ENCODE data around the gene CDC25A. TPM values are rescaled to one million over a fixed set of nuclear protein-coding genes. Genes with fewer than 3 reads are reported as not detected.

CDC25A gene
- polyA plus RNA-seq, 1 donor from 2014 or later = not detected

GRCh38 chr3:48185129-48185528 is 3.1 kb downstream of the CDC25A start:
- Mint-ChIP-seq H3K4me3 (peak overlapping the region in 1 of 4 donors; percentile 67), H3K27ac (no peak overlapping the region), H3K36me3 (no peaks in the 10 kb centered on the region), H3K9me3 (no peaks in the 10 kb centered on the region), H3K4me1 (peaks cover 5 to 19% (median 12%) of the 10 kb centered on the region in 3 donors), H3K27me3 (peaks cover 10% of the 10 kb centered on the region)

GRCh38 chr3:48184299-48184698 is 3.9 kb downstream of the CDC25A start:
- Mint-ChIP-seq H3K4me3 (no peak overlapping the region), H3K4me1 (peaks cover 5 to 19% (median 12%) of the 10 kb centered on the region in 3 donors), H3K27ac (no peak overlapping the region), H3K9me3 (no peaks in the 10 kb centered on the region), H3K27me3 (peaks cover 10% of the 10 kb centered on the region), H3K36me3 (no peaks in the 10 kb centered on the region)

- Mint-ChIP-seq H3K4me3 (no peak overlapping the region), H3K27me3 (no peaks in the 10 kb centered on the region), H3K27ac (no peak overlapping the region), H3K4me1 (no peaks in the 10 kb centered on the region), H3K9me3 (no peaks in the 10 kb centered on the region), H3K36me3 (peaks cover 2% of the 10 kb centered on the region)
Measured at GRCh38 chr3:48180531-48181253, 7.5 kb downstream of the CDC25A start.

DNA sequence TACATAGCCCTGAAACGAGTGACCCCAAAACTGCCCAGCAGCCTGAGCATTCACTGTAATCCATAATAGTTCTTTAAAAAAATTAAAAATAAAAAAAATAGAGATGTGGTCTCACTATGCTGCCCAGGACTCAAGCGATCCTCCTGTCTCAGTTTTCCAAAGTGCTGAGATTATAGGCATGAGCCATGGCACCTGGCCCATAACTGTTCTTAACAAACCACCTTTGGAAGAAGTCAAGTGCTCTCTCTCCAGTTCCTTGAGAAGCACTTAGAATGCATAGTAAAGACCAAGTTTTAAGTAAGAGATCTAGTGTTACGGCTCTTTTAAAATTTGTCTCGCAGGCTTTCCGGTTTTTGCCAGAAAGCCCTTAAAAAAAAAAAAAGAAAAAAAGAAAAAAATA is 8.2 kb downstream of the CDC25A start:
- H3K27me3 Mint-ChIP-seq = no peaks in the 10 kb centered on the region
- H3K4me1 Mint-ChIP-seq = no peaks in the 10 kb centered on the region
- no peak overlapping the region for H3K4me3 Mint-ChIP-seq
- H3K36me3 Mint-ChIP-seq = peaks cover 2% of the 10 kb centered on the region
- H3K27ac Mint-ChIP-seq = no peak overlapping the region
- no peaks in the 10 kb centered on the region for H3K9me3 Mint-ChIP-seq

- Mint-ChIP-seq H3K27ac (no peak overlapping the region), H3K4me3 (no peak overlapping the region)
Measured at GRCh38 chr3:48178072-48178471, 10.1 kb downstream of the CDC25A start.

GRCh38 chr3:48157950-48158376 is 30.3 kb downstream of the CDC25A start:
- no peaks in the 10 kb centered on the region for H3K36me3 Mint-ChIP-seq
- peaks cover 2% of the 10 kb centered on the region for H3K27me3 Mint-ChIP-seq
- H3K9me3 Mint-ChIP-seq = no peaks in the 10 kb centered on the region
- H3K4me1 Mint-ChIP-seq = no peaks in the 10 kb centered on the region
- H3K4me3 Mint-ChIP-seq = no peak overlapping the region
- no peak overlapping the region for H3K27ac Mint-ChIP-seq

More at GRCh38 chr3:48178072-48178471, 10.1 kb downstream of the CDC25A start:
- peaks cover 2% of the 10 kb centered on the region for H3K36me3 Mint-ChIP-seq
- H3K4me1 Mint-ChIP-seq = no peaks in the 10 kb centered on the region
- H3K27me3 Mint-ChIP-seq = no peaks in the 10 kb centered on the region
- no peaks in the 10 kb centered on the region for H3K9me3 Mint-ChIP-seq

DNA sequence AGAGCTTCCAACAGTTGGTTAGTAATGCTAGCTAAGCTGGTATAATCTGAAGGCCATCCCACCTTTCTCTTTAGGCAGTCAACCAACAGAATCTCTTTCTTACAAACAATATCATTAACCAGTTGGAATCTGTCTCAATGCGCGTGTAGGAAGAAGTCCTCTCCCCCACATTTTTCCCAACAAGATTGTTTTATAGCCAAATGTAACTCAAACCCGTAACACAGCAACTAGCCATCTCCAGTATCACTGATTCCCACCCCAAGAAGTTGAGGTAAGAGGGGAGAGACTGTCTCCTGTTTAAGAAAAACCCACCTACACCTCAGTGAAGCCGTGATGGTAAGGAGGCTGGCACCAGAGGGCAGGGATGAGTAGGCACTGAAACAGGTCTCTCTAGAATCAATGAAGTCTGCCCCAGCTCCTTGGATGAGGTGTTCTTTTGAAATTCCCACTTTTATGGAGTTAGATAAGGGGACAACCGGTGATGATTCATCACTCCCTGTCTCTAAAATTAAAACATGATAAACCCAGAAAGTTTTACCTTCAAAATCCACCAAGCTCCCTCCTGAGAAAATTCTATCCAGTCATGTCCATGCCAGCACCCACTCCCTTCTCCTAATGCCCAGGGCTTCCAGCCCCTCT is 30.9 kb downstream of the CDC25A start:
- H3K4me3 Mint-ChIP-seq = no peak overlapping the region
- H3K27me3 Mint-ChIP-seq = peaks cover 2% of the 10 kb centered on the region
- no peaks in the 10 kb centered on the region for H3K9me3 Mint-ChIP-seq
- no peaks in the 10 kb centered on the region for H3K36me3 Mint-ChIP-seq
- peaks cover 0 to under 1% (median 0%) of the 10 kb centered on the region in 3 donors for H3K4me1 Mint-ChIP-seq
- H3K27ac Mint-ChIP-seq = no peak overlapping the region

- H3K27ac Mint-ChIP-seq = no peak overlapping the region
- H3K36me3 Mint-ChIP-seq = no peaks in the 10 kb centered on the region
- peaks cover 2% of the 10 kb centered on the region for H3K27me3 Mint-ChIP-seq
- no peak overlapping the region for H3K4me3 Mint-ChIP-seq
- no peaks in the 10 kb centered on the region for H3K9me3 Mint-ChIP-seq
- H3K4me1 Mint-ChIP-seq = peaks cover 0 to 7% (median 2%) of the 10 kb centered on the region in 3 donors
Measured at GRCh38 chr3:48156163-48156562, 32.1 kb downstream of the CDC25A start.

DNA sequence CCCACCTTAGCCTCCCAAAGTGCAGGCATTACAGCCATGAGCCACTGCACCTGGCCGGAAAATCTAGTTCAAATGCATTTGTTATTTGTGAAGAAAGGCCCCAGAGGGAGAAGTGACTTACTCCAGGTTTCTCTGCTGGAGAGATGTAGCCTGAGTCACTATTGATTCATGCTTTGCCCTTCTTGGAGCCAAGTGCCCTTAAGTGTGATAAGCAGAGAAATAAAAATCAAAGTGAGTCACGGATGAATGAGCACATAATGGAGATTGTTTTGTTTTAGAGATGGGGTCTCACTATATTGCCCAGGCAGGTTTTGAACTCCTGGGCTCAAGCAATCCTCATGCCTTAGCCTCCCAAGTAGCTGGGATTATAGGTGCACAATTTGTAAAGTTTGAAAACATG is 33.1 kb downstream of the CDC25A start:
- H3K36me3 Mint-ChIP-seq = no peaks in the 10 kb centered on the region
- H3K4me1 Mint-ChIP-seq = peaks cover 0 to 9% (median 4%) of the 10 kb centered on the region in 3 donors
- H3K27ac Mint-ChIP-seq = no peak overlapping the region
- no peak overlapping the region for H3K4me3 Mint-ChIP-seq
- H3K9me3 Mint-ChIP-seq = no peaks in the 10 kb centered on the region
- H3K27me3 Mint-ChIP-seq = peaks cover 2% of the 10 kb centered on the region

DNA sequence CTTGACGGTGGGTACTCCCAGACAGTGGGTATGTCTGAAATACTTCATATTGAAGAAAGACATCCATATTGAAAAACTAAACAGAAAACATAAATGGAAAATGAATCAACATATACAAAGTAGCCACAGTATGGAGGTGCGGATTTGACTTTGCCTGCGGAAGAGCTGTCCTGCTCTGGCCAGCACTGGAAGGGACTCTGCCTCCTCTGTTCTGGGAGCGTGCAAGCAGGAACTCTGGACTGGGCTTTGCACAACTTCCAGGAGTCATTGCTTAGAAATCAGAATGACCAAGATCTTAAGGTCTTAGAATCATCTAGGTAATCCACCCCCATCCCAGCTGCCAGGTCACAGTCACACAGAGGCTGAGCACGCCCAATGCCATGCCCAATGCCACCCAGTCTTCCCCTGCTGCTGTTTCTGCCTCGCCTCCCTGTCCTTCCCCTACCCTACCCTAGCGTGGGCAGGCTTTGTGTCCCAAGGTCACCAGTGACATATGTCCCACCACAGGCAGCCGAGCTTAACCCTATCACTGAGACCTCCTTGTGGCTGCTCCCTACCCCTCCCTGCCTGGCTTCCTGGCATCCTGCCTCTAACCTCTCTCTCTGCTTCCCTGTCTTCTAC is 36.3 kb downstream of the CDC25A start:
- Mint-ChIP-seq H3K27ac (peak overlapping the region in 1 of 3 donors; percentile 55), H3K27me3 (peaks cover 2% of the 10 kb centered on the region), H3K36me3 (peaks cover 1% of the 10 kb centered on the region), H3K9me3 (no peaks in the 10 kb centered on the region), H3K4me3 (no peak overlapping the region), H3K4me1 (peaks cover 0 to 9% (median 4%) of the 10 kb centered on the region in 3 donors)

DNA sequence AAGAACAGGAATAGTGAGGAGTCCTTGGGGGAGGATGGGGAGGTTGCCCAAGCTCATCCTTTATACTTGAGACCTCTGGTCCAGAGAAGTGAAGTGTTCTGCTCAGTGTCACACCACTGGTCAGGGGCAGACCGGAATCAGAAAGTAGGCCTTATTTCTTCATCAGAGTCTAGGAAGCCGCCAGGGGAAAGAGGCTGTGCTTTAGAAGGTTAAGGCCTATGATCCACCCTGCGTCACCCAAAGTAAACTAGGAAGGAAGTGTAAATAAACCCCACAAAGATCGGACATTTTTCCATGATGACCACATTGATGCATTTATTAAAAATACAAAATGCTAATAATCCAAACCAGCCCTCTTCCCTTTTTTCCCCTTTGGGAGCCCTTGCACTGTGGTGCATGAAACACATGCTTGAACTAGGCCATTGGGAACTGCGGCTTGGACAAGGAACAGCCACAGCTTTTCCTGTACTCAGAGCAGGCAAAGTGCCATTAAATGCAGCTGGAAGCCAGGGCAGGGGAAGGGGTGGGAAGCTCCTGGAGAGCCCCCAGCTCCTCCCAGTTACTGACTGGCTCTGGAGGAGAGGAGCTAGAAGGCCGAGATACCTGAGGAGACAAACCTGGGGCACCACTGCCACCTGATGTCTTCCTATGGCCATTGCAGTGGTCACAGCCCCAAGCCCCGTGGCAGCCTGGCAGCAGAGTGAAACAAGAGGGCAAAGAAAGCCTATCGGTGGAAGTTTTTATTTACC is 37.0 kb downstream of the CDC25A start:
- H3K27me3 Mint-ChIP-seq = peaks cover 3% of the 10 kb centered on the region
- H3K27ac Mint-ChIP-seq = no peak overlapping the region
- no peaks in the 10 kb centered on the region for H3K9me3 Mint-ChIP-seq
- peak overlapping the region in 1 of 4 donors; percentile 81 for H3K4me3 Mint-ChIP-seq
- peaks cover 1% of the 10 kb centered on the region for H3K36me3 Mint-ChIP-seq
- peaks cover 0 to 9% (median 4%) of the 10 kb centered on the region in 3 donors for H3K4me1 Mint-ChIP-seq

DNA sequence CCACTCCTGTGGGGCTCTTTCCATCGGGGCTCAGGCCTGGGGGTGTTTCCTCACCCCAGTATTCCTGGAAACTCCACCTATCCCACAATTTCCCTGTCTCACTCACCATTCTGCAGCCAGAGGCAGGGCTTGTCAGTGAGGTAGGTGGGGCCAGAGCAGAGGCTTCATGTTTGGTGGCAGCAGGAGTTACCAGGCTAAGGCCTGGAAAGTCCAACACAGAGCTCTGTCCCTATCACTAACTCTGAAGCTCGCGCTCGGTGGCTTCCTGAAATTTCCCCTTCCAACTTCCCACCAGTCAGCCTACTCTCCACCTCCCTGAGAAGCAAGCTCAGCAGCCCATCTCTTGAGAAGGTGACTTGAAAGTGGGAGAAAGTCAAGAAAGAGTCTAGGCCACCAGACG is 44.2 kb downstream of the CDC25A start:
- no peaks in the 10 kb centered on the region for H3K9me3 Mint-ChIP-seq
- peaks cover 0 to 4% (median 1%) of the 10 kb centered on the region in 3 donors for H3K4me1 Mint-ChIP-seq
- peaks cover 1% of the 10 kb centered on the region for H3K36me3 Mint-ChIP-seq
- H3K27ac Mint-ChIP-seq = no peak overlapping the region
- H3K4me3 Mint-ChIP-seq = no peak overlapping the region
- peaks cover 4% of the 10 kb centered on the region for H3K27me3 Mint-ChIP-seq

GRCh38 chr3:48143567-48143966 is 44.6 kb downstream of the CDC25A start:
- Mint-ChIP-seq H3K4me1 (peaks cover 0 to 4% (median 1%) of the 10 kb centered on the region in 3 donors), H3K9me3 (no peaks in the 10 kb centered on the region), H3K36me3 (peaks cover 1% of the 10 kb centered on the region), H3K4me3 (no peak overlapping the region), H3K27me3 (peaks cover 4% of the 10 kb centered on the region), H3K27ac (no peak overlapping the region)

DNA sequence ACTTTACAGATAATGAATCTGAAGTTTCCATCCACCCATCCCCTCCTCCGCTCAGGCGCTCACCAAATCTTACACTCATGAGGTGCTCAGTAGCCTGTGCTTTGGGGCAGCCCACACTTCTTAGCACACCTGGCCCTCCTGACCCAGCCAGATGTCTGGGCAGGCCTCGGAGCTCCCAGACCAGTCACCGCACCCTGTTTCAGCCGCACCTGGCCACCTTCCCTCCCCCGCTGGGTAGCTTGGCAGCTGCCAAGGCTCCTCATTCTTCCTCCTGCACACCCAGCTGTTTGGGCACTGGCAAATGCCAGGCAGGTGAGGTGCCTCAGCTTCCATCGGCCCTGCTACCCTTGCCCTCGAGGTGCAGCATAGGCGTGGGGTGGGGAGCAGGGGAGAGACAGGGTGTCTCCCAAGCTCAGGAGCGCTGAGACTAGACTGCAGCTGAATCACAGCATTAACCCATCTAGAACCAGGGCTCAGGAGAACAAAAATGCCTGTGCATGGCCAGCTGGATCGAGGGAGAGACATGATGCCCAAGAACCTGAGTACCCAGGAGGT is 45.8 kb downstream of the CDC25A start:
- peak overlapping the region in 1 of 4 donors; percentile 66 for H3K4me3 Mint-ChIP-seq
- H3K9me3 Mint-ChIP-seq = no peaks in the 10 kb centered on the region
- peaks cover 4% of the 10 kb centered on the region for H3K27me3 Mint-ChIP-seq
- H3K36me3 Mint-ChIP-seq = no peaks in the 10 kb centered on the region
- H3K4me1 Mint-ChIP-seq = peaks cover 0 to 4% (median 1%) of the 10 kb centered on the region in 3 donors
- no peak overlapping the region for H3K27ac Mint-ChIP-seq

Data from IgD-negative memory B cell (primary cell).